CD4-positive, alpha-beta T cell treated with Interleukin-17A for 1 hour (primary cell): ENCODE results near the gene POP4.

Experiments
- DNase-seq: peaks from one replicate; pipeline ENCODE4 v3.0.0-alpha.2; 2020

The POP4 gene

GRCh38 chr19:29635963-29636362 is 29.9 kb downstream of the POP4 start:
- no peak for DNase-seq

GRCh38 chr19:29636553-29637360 is 30.7 kb downstream of the POP4 start:
- DNase-seq, result no peak

GRCh38 chr19:29639086-29639485 is 33.0 kb downstream of the POP4 start:
- no peak for DNase-seq

GRCh38 chr19:29640231-29640630 is 34.1 kb downstream of the POP4 start:
- no peak for DNase-seq

- no peak for DNase-seq
These were observed 35.5 kb downstream of the POP4 start for GRCh38 chr19:29641597-29641996.

- DNase-seq, result no peak
These were observed 37.4 kb downstream of the POP4 start for GRCh38 chr19:29643361-29643935.

GRCh38 chr19:29644210-29644609 is 38.1 kb downstream of the POP4 start:
- DNase-seq, result no peak

- no peak for DNase-seq
These were observed 39.4 kb downstream of the POP4 start for GRCh38 chr19:29645491-29645867.

- no peak for DNase-seq
These were observed 39.8 kb downstream of the POP4 start for GRCh38 chr19:29645911-29646310.

- DNase-seq, result no peak
These were observed 44.8 kb downstream of the POP4 start for GRCh38 chr19:29650772-29651387.

GRCh38 chr19:29651622-29652394 is 45.7 kb downstream of the POP4 start:
- DNase-seq, result no peak

- DNase-seq, result no peak
These were observed 47.3 kb downstream of the POP4 start for GRCh38 chr19:29653398-29653797.

GRCh38 chr19:29655648-29656335 is 49.7 kb downstream of the POP4 start:
- DNase-seq, result no peak

GRCh38 chr19:29658221-29658991 is 52.3 kb downstream of the POP4 start:
- no peak for DNase-seq

- DNase-seq, result no peak
These were observed 54.8 kb downstream of the POP4 start for GRCh38 chr19:29660835-29661234.

GRCh38 chr19:29662278-29662603 is 56.2 kb downstream of the POP4 start:
- no peak for DNase-seq

GRCh38 chr19:29662604-29663404 is 56.7 kb downstream of the POP4 start:
- no peak for DNase-seq

GRCh38 chr19:29663861-29664752 is 58.0 kb downstream of the POP4 start:
- no peak for DNase-seq

GRCh38 chr19:29664753-29665214 is 58.7 kb downstream of the POP4 start:
- no peak for DNase-seq

- peak; percentile 85 for DNase-seq
These were observed 59.2 kb downstream of the POP4 start, which contains the start of gene PLEKHF1 for GRCh38 chr19:29665215-29665825. Gene PLEKHF1 (plus strand): TSS chr19:29665461. CDS start chr19:29673840, 8,379 bp downstream.
